B cell (primary cell): ENCODE data around the gene KNL1. TPM values are rescaled to one million over a fixed set of nuclear protein-coding genes. Genes with fewer than 3 reads are reported as not detected.

Experiments
- ATAC-seq: fragments of 200-7000 bp; cut with Tn5 transposase; one replicate; pipeline ENCODE4 v1.10.0; 2021; ENCODE audit warnings: low read depth, mild to moderate bottlenecking, moderate number of reproducible peaks, moderate library complexity
- CTCF ChIA-PET: fragments of 350-600 bp; sonication (Branson Sonifier 250); formaldehyde crosslinking; loops from one replicate; lab custom pipeline; 2021; ENCODE audit warnings: antibody characterized with exemption, inconsistent platforms; lab: Charles Lee
- POLR2A ChIA-PET: fragments of 350-600 bp; sonication (Branson Sonifier 250); formaldehyde crosslinking; loops from one replicate; lab custom pipeline; 2021; ENCODE audit warnings: antibody characterized with exemption; lab: Charles Lee
- DNase-seq: peaks from one replicate; pipeline ENCODE4 v3.0.0; 2013
- H2AFZ ChIP-seq: 2 replicates; pipeline ENCODE4 v1.6.1; 2012; ENCODE audit warnings: mild to moderate bottlenecking, low read depth, low read length; ENCODE audit not compliant: insufficient read depth, poor library complexity, severe bottlenecking
- H3K27ac ChIP-seq, 2 donors: 1 replicate in 1 of 2; 2 replicates in 1 of 2; pipeline ENCODE4 v1.5.1; 2012 to 2013; ENCODE audit warnings: low read length in 2 of 2, mild to moderate bottlenecking in 2 of 2, moderate library complexity in 1 of 2
- H3K27me3 ChIP-seq, 4 experiments: fragments of 200-600 bp in 1 of 4; sonication (generic) in 1 of 4; replicated peaks in 1 of 4; 1 replicate in 2 of 4; 2 replicates in 2 of 4; pipeline versions ENCODE4 v1.6.1 to v1.7.0; 2013 to 2016; ENCODE audit warnings: low read length in 3 of 4, mild to moderate bottlenecking in 2 of 4, mixed read lengths in 1 of 4, moderate library complexity in 1 of 4; ENCODE audit not compliant: insufficient read depth in 4 of 4, control insufficient read depth in 3 of 4; ENCODE audit errors: control extremely low read depth in 1 of 4
- H3K36me3 ChIP-seq, 2 experiments: replicated peaks in 1 of 2; 1 replicate in 1 of 2; 2 replicates in 1 of 2; pipeline versions ENCODE4 v1.6.1 to v1.7.1; 2013; ENCODE audit warnings: low read length in 1 of 2; ENCODE audit not compliant: insufficient read depth in 2 of 2, control insufficient read depth in 1 of 2; ENCODE audit errors: control extremely low read depth in 1 of 2, extremely low read depth in 1 of 2
- H3K4me1 ChIP-seq, 2 donors: fragments of 200-600 bp in 1 of 2; sonication (generic) in 1 of 2; 1 replicate in 1 of 2; 2 replicates in 1 of 2; pipeline versions ENCODE4 v1.5.1 to v1.6.1; 2013 to 2017; ENCODE audit warnings: low read length in 2 of 2; ENCODE audit not compliant: control insufficient read depth in 2 of 2, insufficient read depth in 2 of 2
- H3K4me2 ChIP-seq: replicated peaks from 2 replicates; pipeline ENCODE3; 2012; ENCODE audit warnings: mild to moderate bottlenecking, low read depth, low read length; ENCODE audit not compliant: poor library complexity, severe bottlenecking
- H3K4me3 ChIP-seq, 5 experiments: fragments of 200-600 bp in 1 of 5; sonication (generic) in 1 of 5; 1 replicate in 3 of 5; 2 replicates in 2 of 5; pipeline versions ENCODE4 v1.5.1 to v1.7.0; 2011 to 2016; ENCODE audit warnings: low read length in 4 of 5, mild to moderate bottlenecking in 4 of 5, low read depth in 2 of 5, control low read depth in 1 of 5, moderate library complexity in 1 of 5; ENCODE audit not compliant: insufficient read depth in 1 of 5; ENCODE audit errors: control extremely low read depth in 1 of 5, extremely low read depth in 1 of 5
- H3K79me2 ChIP-seq: fragments of 200-600 bp; sonication (generic); one replicate; pipeline ENCODE4 v1.6.0; 2016; ENCODE audit warnings: low read length; ENCODE audit not compliant: control insufficient read depth, insufficient read depth
- H3K9ac ChIP-seq: fragments of 200-600 bp; sonication (generic); 2 replicates; pipeline ENCODE4 v1.6.1; 2017; ENCODE audit warnings: mild to moderate bottlenecking, low read length, moderate library complexity
- H3K9me3 ChIP-seq, 3 donors: one replicate each; pipeline versions ENCODE4 v1.6.1 to v1.7.1; 2013; ENCODE audit warnings: low read length in 2 of 3; ENCODE audit not compliant: control insufficient read depth in 2 of 3, insufficient read depth in 1 of 3; ENCODE audit errors: control extremely low read depth in 1 of 3
- H4K20me1 ChIP-seq: 2 replicates; pipeline ENCODE4 v1.6.0; 2012; ENCODE audit warnings: mild to moderate bottlenecking, low read length; ENCODE audit not compliant: insufficient read depth, control insufficient read depth, poor library complexity, severe bottlenecking
- H3K27ac Mint-ChIP-seq: one replicate; pipeline ENCODE4 v1.8.0; 2021; ENCODE audit warnings: mixed read lengths
- H3K27me3 Mint-ChIP-seq: one replicate; pipeline ENCODE4 v1.8.0; 2021; ENCODE audit warnings: mixed read lengths
- H3K4me1 Mint-ChIP-seq: one replicate; pipeline ENCODE4 v1.8.0; 2021; ENCODE audit warnings: mixed read lengths
- H3K4me3 Mint-ChIP-seq: one replicate; pipeline ENCODE4 v1.8.0; 2021; ENCODE audit warnings: mixed read lengths
- H3K9me3 Mint-ChIP-seq: one replicate; pipeline ENCODE4 v1.8.0; 2022; ENCODE audit warnings: mixed read lengths; ENCODE audit not compliant: insufficient read depth
- EZH2 ChIP-seq: IDR thresholded peaks from 2 replicates; pipeline ENCODE4 v1.6.1; 2012; ENCODE audit warnings: borderline replicate concordance, low read depth, mild to moderate bottlenecking, moderate library complexity, low read length; ENCODE audit not compliant: insufficient read depth, poor library complexity, severe bottlenecking
- WGBS: methylation state at CpG from one replicate; pipeline ENCODE4 v1.1.5; 2013; ENCODE audit warnings: missing lambda C conversion rate; ENCODE audit not compliant: insufficient coverage; 5-methylcytosine and 5-hydroxymethylcytosine counted together
- intact Hi-C: fragments of 100-400 bp; cut with micrococcal nuclease; formaldehyde crosslinking; loops from one replicate; pipeline ENCODE4 v1.10.0; 2022
- polyA plus RNA-seq: library from polyadenylated mRNA; depleted of rRNA; stranded (reverse); fragments of >200 nt; gene quantifications from 2 replicates; pipeline ENCODE4 v1.2.3, GENCODE V29; 2012
- total RNA-seq, 2 donors: library from RNA; stranded (reverse); fragments of 120-200 nt in 1 of 2; gene quantifications; 1 replicate in 1 of 2; 2 replicates in 1 of 2; pipeline versions ENCODE4 v1.2.3 to v1.2.4, GENCODE V29; 2013 to 2022
- TF ChIP-seq, protein P1 (sequence below): fragments of 200-600 bp; IDR thresholded peaks from one replicate; pipeline ENCODE4 v1.8.0; 2022; ENCODE audit warnings: antibody characterized with exemption, mild to moderate bottlenecking

KNL1 gene
- total and polyA plus RNA-seq, 2 donors (not counting 1 experiment from before 2014, with no cell fraction given): 0.91 to 4.0 TPM

DNA sequence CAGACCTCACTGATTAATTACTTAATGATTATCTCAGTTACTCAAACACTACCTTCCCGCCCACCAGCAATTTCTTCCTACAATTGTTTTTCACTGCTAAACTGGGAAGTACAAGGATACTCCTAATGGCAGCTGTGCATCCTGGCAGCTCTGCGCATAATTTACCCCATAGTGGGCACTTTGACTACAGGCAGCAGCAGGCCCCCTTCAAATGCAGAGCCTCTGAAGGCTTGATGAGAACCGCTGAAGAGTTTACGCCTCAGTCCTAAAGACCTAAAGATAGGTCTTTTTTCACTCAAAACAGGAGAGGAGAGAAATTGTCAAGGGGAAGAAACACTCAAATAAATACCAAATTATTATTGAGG, 39.9 kb upstream of the KNL1 start:
- peak overlapping the region; percentile 87 for H3K4me3 Mint-ChIP-seq
- TF ChIP-seq, protein P1, sequence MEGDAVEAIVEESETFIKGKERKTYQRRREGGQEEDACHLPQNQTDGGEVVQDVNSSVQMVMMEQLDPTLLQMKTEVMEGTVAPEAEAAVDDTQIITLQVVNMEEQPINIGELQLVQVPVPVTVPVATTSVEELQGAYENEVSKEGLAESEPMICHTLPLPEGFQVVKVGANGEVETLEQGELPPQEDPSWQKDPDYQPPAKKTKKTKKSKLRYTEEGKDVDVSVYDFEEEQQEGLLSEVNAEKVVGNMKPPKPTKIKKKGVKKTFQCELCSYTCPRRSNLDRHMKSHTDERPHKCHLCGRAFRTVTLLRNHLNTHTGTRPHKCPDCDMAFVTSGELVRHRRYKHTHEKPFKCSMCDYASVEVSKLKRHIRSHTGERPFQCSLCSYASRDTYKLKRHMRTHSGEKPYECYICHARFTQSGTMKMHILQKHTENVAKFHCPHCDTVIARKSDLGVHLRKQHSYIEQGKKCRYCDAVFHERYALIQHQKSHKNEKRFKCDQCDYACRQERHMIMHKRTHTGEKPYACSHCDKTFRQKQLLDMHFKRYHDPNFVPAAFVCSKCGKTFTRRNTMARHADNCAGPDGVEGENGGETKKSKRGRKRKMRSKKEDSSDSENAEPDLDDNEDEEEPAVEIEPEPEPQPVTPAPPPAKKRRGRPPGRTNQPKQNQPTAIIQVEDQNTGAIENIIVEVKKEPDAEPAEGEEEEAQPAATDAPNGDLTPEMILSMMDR: no peak
- POLR2A ChIA-PET: interaction anchor here (1.0 to 2.8 kb wide), 4 partner anchors 11 to 216 kb away, joined by 3 to 9 read pairs (median 4); partner anchors contain the start of genes C15orf62, CCDC32 and RPUSD2
- H3K27me3 Mint-ChIP-seq: no peaks in the 10 kb centered on the region
- peak overlapping the region; percentile 68 for H3K4me2 ChIP-seq
- H3K9me3 Mint-ChIP-seq: no peaks in the 10 kb centered on the region
- peak overlapping the region; percentile 54 for H3K9ac ChIP-seq
- intact Hi-C loops: loop anchor here (5.0 to 10.0 kb wide), 2 partner anchors 38 to 459 kb away; partner anchors contain the start of gene KNL1
- no peaks in the 10 kb centered on the region for H3K27me3 ChIP-seq
- no peak for DNase-seq
- peak overlapping the region; percentile 67 to 86 for H3K27ac ChIP-seq
- WGBS: 74% methylated on average over 2 of the region's 4 CpGs
- H3K79me2 ChIP-seq: peaks cover 77% of the 10 kb centered on the region
- H3K4me3 ChIP-seq: peak overlapping the region; percentile 25 to 62 (median 59)
- H3K36me3 ChIP-seq: peaks cover 9 to 54% of the 10 kb centered on the region in 2 experiments
- no peak for ATAC-seq
- no peaks in the 10 kb centered on the region for H4K20me1 ChIP-seq
- H3K4me1 Mint-ChIP-seq: peaks cover 91% of the 10 kb centered on the region
- H3K27ac Mint-ChIP-seq: peak overlapping the region; percentile 99
- H3K4me1 ChIP-seq: peaks cover 96 to 98% of the 10 kb centered on the region in 2 donors
- CTCF ChIA-PET: interaction anchor here (0.8 to 2.2 kb wide), 10 partner anchors 9 to 228 kb away, joined by 3 to 12 read pairs (median 4); no protein-coding TSS in a partner anchor
- peak overlapping the region; percentile 19 for H2AFZ ChIP-seq
- no peaks in the 10 kb centered on the region for H3K9me3 ChIP-seq

DNA sequence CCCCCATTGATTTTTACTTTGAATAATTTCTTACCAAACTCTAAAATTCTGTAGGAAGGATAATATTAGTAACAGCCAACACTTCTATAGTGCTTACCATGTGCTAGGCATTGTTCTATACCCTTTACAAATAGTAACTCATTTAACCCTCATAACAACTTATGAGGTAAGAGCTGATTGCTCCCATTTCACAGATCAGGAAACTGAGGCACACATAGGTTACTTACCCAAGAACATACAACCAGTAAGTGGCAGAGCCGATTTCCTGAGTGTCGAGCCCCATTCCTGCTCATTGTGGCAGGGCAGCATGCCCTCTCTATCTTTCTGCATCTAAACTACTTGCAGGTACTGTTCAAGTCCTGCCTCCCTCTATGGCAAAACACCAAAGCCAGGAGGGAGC, 38.2 kb upstream of the KNL1 start:
- intact Hi-C loops: loop anchor here (10.0 kb wide), 1 partner anchor 461 kb away; no protein-coding TSS in a partner anchor
- Histone ChIP-seq H3K4me2 (peak overlapping the region; percentile 68), H3K4me1 (peaks cover 95 to 97% of the 10 kb centered on the region in 2 donors), H3K9me3 (no peaks in the 10 kb centered on the region), H3K36me3 (peaks cover 9 to 52% of the 10 kb centered on the region in 2 experiments), H3K27ac (peak overlapping the region; percentile 3 to 86), H3K27me3 (no peaks in the 10 kb centered on the region), H3K4me3 (peak overlapping the region in 1 of 5 experiments; percentile 7), H3K79me2 (peaks cover 89% of the 10 kb centered on the region), H3K9ac (peak overlapping the region; percentile 54), H4K20me1 (no peaks in the 10 kb centered on the region), H2AFZ (no peak overlapping the region)
- CTCF ChIA-PET: interaction anchor here (2.6 kb wide), 1 partner anchor 13 kb away, joined by 7 read pairs; the partner anchor contains the start of gene RPUSD2
- TF ChIP-seq, protein P1: no peak
- TF ChIP-seq EZH2: no peak
- H3K9me3 Mint-ChIP-seq: no peaks in the 10 kb centered on the region
- H3K4me3 Mint-ChIP-seq: peak overlapping the region; percentile 87
- H3K27ac Mint-ChIP-seq: peak overlapping the region; percentile 99
- POLR2A ChIA-PET: interaction anchor here (0.5 to 0.6 kb wide), 2 partner anchors 10 to 124 kb away, joined by 4 to 6 read pairs; no protein-coding TSS in a partner anchor
- H3K4me1 Mint-ChIP-seq: peaks cover 87% of the 10 kb centered on the region
- no peak for ATAC-seq
- H3K27me3 Mint-ChIP-seq: no peaks in the 10 kb centered on the region
- DNase-seq: no peak
- WGBS: 95% methylated on average over 2 of the region's 2 CpGs
